MM.1S (cell line): Measurements from ENCODE around the gene TFPI.

Source experiments
- DNase-seq: peaks from one replicate; pipeline ENCODE4 v3.0.0-alpha.2; 2015
- H2AFZ ChIP-seq: fragments of 300-600 bp; sonication (generic); 2 replicates; pipeline ENCODE4 v1.6.0; 2016; ENCODE audit warnings: antibody characterized with exemption, low read length
- H3F3A ChIP-seq: fragments of 300-600 bp; sonication (generic); 2 replicates; pipeline ENCODE4 v1.6.1; 2016; ENCODE audit warnings: mild to moderate bottlenecking, antibody characterized with exemption, low read length, moderate library complexity, mixed read lengths; ENCODE audit not compliant: insufficient read depth
- H3K27ac ChIP-seq: fragments of 300-600 bp; sonication (generic); 2 replicates; pipeline ENCODE4 v1.5.1; 2016; ENCODE audit warnings: mild to moderate bottlenecking, low read length
- H3K27me3 ChIP-seq: fragments of 300-600 bp; sonication (generic); replicated peaks from 2 replicates; pipeline ENCODE4 v1.6.0; 2016; ENCODE audit warnings: low read length; ENCODE audit not compliant: insufficient read depth
- H3K36me3 ChIP-seq: fragments of 300-600 bp; sonication (generic); replicated peaks from 2 replicates; pipeline ENCODE4 v1.6.1; 2016; ENCODE audit warnings: mild to moderate bottlenecking, low read length, mixed read lengths; ENCODE audit not compliant: insufficient read depth
- H3K4me1 ChIP-seq: fragments of 300-600 bp; sonication (generic); 2 replicates; pipeline ENCODE4 v1.6.1; 2016; ENCODE audit warnings: low read length, mixed read lengths
- H3K4me2 ChIP-seq: fragments of 300-600 bp; sonication (generic); 2 replicates; pipeline ENCODE4 v1.6.0; 2016; ENCODE audit warnings: low read depth, low read length
- H3K4me3 ChIP-seq: fragments of 300-600 bp; sonication (generic); 2 replicates; pipeline ENCODE4 v1.5.1; 2016; ENCODE audit warnings: low read length, mixed read lengths
- H3K79me2 ChIP-seq: fragments of 300-600 bp; sonication (generic); 2 replicates; pipeline ENCODE4 v1.6.1; 2016; ENCODE audit warnings: mixed run types, low read length, mixed read lengths
- H3K9ac ChIP-seq: fragments of 300-600 bp; sonication (generic); 2 replicates; pipeline ENCODE4 v1.6.1; 2016; ENCODE audit warnings: low read length, mixed read lengths
- H3K9me2 ChIP-seq: fragments of 300-600 bp; sonication (generic); replicated peaks from 2 replicates; pipeline ENCODE4 v1.6.1; 2016; ENCODE audit warnings: mild to moderate bottlenecking, low read length, mixed read lengths; ENCODE audit not compliant: insufficient read depth
- H3K9me3 ChIP-seq: fragments of 300-600 bp; sonication (generic); replicated peaks from 2 replicates; pipeline ENCODE4 v1.6.1; 2016; ENCODE audit warnings: mild to moderate bottlenecking, low read length, mixed read lengths; ENCODE audit not compliant: insufficient read depth
- H4K20me1 ChIP-seq: fragments of 300-600 bp; sonication (generic); 2 replicates; pipeline ENCODE4 v1.6.1; 2016; ENCODE audit warnings: mild to moderate bottlenecking, low read length, moderate library complexity, mixed read lengths; ENCODE audit not compliant: insufficient read depth
- CTCF ChIP-seq: fragments of 300-600 bp; sonication (generic); IDR thresholded peaks from 2 replicates; pipeline ENCODE4 v1.5.1; 2016; ENCODE audit warnings: antibody characterized with exemption, low read length, mixed read lengths
- EZH2 ChIP-seq: fragments of 300-600 bp; sonication (generic); optimal IDR thresholded peaks from 2 replicates; pipeline ENCODE3; 2017; ENCODE audit warnings: low read depth, mild to moderate bottlenecking, antibody characterized with exemption, low read length, mixed read lengths
- EZH2phosphoT487 ChIP-seq: fragments of 300-600 bp; sonication (generic); IDR thresholded peaks from 2 replicates; pipeline ENCODE4 v1.6.1; 2018; ENCODE audit warnings: antibody characterized with exemption, low read length

The TFPI gene

DNA sequence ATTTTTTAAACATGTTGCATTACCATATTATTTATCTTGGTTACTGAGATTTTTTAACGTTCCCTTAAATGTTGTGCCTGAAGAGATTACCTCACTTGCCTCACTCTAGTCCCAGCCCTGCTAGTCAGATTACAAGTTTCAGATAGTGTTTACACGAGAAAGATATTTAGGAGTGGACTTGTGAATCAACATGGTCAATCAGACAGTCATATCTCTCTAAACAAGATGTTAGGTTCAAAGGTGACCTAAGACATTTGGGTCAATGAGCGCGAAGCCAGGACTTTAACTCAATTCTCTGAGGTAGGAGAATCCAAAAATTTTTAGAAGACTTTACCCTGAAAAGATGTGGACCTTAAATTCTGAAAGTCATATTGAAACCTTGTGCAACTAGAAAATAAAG is 91.4 kb downstream of the TFPI start:
- H3K27me3 ChIP-seq = no peaks in the 10 kb centered on the region

GRCh38 chr2:187461294-187462261 is 92.7 kb downstream of the TFPI start:
- Histone ChIP-seq H3K9ac (no peak overlapping the region), H3K4me2 (no peak overlapping the region), H3K36me3 (no peaks in the 10 kb centered on the region), H3K79me2 (no peaks in the 10 kb centered on the region), H4K20me1 (no peaks in the 10 kb centered on the region), H3K9me2 (no peaks in the 10 kb centered on the region), H3K27me3 (no peaks in the 10 kb centered on the region), H3K4me3 (no peak overlapping the region), H2AFZ (no peak overlapping the region), H3F3A (no peaks in the 10 kb centered on the region), H3K4me1 (peaks cover 6% of the 10 kb centered on the region; the same call in 1 of the 2 replicates), H3K27ac (no peak overlapping the region), H3K9me3 (no peaks in the 10 kb centered on the region)
- no peak for DNase-seq
- TF ChIP-seq EZH2 (no peak), CTCF (no peak), EZH2phosphoT487 (no peak)

More for the DNA sequence above, 91.4 kb downstream of the TFPI start:
- Histone ChIP-seq H3K4me1 (peaks cover 6% of the 10 kb centered on the region; the same call in 1 of the 2 replicates), H3K27ac (no peak overlapping the region), H3K9me2 (no peaks in the 10 kb centered on the region), H3K9me3 (no peaks in the 10 kb centered on the region), H4K20me1 (no peaks in the 10 kb centered on the region), H2AFZ (no peak overlapping the region), H3K36me3 (no peaks in the 10 kb centered on the region), H3K9ac (no peak overlapping the region), H3K4me3 (no peak overlapping the region), H3K4me2 (no peak overlapping the region), H3K79me2 (no peaks in the 10 kb centered on the region), H3F3A (no peaks in the 10 kb centered on the region)
- DNase-seq = no peak
- TF ChIP-seq CTCF (no peak), EZH2 (no peak), EZH2phosphoT487 (no peak)

- H2AFZ ChIP-seq = no peak overlapping the region
- no peak for DNase-seq
- no peaks in the 10 kb centered on the region for H3K79me2 ChIP-seq
- H3K27me3 ChIP-seq = no peaks in the 10 kb centered on the region
- H3K36me3 ChIP-seq = no peaks in the 10 kb centered on the region
- no peaks in the 10 kb centered on the region for H3F3A ChIP-seq
- H3K4me3 ChIP-seq = no peak overlapping the region
- H3K9me2 ChIP-seq = no peaks in the 10 kb centered on the region
- no peak overlapping the region for H3K27ac ChIP-seq
- no peaks in the 10 kb centered on the region for H4K20me1 ChIP-seq
- H3K9ac ChIP-seq = no peak overlapping the region
- H3K9me3 ChIP-seq = no peaks in the 10 kb centered on the region
- TF ChIP-seq CTCF = no peak
- TF ChIP-seq EZH2 = no peak
- TF ChIP-seq EZH2phosphoT487 = no peak
- H3K4me2 ChIP-seq = peak overlapping the region; percentile 27; the same call in 1 of the 2 replicates
- H3K4me1 ChIP-seq = peaks cover 6% of the 10 kb centered on the region; the same call in 1 of the 2 replicates
Observed at GRCh38 chr2:187459256-187459655, 95.0 kb downstream of the TFPI start.
